Activated CD8-positive, alpha-beta memory T cell treated with anti-CD3 and anti-CD28 coated beads for 36 hours (primary cell): ENCODE measurements around the gene MPC1. TPM values are rescaled to one million over a fixed set of nuclear protein-coding genes. Genes with fewer than 3 reads are reported as not detected.

ENCODE experiments used
- CTCF ChIA-PET: fragments of 350-600 bp; sonication (Branson Sonifier 250); formaldehyde crosslinking; loops from one replicate; lab custom pipeline; 2021; ENCODE audit warnings: antibody characterized with exemption; lab: Charles Lee
- POLR2A ChIA-PET: fragments of 350-600 bp; sonication (Branson Sonifier 250); formaldehyde crosslinking; loops from one replicate; lab custom pipeline; 2021; ENCODE audit warnings: antibody characterized with exemption; lab: Charles Lee
- total RNA-seq, 2 experiments: library from RNA; stranded (reverse); gene quantifications; one replicate each; pipeline ENCODE4 v1.2.3, GENCODE V29; 2021

MPC1 gene
- 10 to 100 TPM; 31.1 to 32.8 TPM for total RNA-seq

DNA sequence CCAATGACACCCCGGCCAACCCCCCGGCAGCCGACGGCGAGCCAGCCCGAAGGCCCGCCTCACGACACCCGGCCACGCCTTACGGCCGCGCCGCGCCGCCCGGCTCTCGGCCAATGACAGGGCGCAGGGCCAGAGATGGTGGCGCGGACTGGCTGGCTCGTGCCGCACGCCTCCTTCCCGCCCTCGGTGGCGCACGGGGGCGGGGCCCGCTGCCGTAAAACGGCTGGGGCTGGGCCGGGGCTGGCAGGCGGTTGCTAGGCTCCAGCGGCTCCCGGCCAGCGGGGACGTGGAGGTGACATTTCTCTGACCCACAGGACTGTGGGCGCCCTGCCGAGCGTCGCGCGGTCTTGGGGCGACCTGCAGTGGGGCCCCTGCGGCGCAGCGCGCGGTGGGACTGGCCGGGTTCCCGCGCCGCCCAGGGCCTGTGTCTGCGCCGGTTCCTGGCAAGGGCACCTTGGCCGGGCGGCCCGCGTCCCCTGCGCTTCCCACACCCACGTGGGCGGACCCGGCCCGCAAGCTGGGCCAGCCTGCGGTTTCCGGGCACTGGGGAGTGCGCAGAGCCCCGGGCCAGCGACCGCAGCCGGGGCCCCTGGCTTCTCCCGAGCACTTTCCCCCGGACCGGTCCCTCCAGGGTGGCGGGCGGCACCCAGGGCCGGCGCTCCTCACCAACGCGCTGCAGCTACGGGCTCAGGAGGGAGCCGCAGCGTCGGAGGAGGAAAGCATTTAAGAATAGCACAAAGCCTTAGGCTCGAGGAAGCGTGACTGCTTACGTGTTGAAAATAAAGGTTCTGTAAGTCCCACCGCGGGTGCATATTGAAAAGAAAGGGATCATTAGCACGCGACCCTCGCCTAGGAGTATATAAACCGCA, at the start of gene MPC1:
MPC1 (minus strand) TSS at position 8 of the 869 bp plus-strand sequence. CDS start 64 bp downstream, outside the sequence.
- CTCF ChIA-PET = interaction anchor here (0.7 to 1.4 kb wide), 2 partner anchors 18 to 70 kb away, joined by 3 read pairs; no protein-coding TSS in a partner anchor

DNA sequence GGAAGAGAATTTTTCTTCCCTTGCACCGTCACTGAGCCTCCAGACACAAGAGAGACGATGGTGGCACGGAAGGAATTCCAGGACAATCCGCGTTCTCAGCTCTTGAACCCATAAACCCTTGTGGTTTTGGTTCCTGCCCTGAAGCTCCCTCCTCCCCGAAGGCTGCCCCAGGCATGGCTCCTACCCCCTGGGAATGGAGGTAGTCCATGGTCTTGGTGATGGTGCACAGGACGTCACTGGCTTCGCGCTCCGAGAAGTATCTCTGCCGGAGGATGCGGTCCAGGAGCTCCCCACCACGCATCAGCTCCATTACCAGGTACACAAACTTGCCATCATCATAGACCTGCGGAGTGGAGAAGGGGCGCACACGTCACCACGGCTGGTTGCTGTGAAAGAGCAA, 47.5 kb upstream of the MPC1 start:
- CTCF ChIA-PET = no interaction called here
- POLR2A ChIA-PET = no interaction called here

More for the DNA sequence above, at the start of gene MPC1:
- POLR2A ChIA-PET = no interaction called here

GRCh38 chr6:166424431-166424830, 41.7 kb upstream of the MPC1 start:
- ChIA-PET CTCF (no interaction called here), POLR2A (no interaction called here)

DNA sequence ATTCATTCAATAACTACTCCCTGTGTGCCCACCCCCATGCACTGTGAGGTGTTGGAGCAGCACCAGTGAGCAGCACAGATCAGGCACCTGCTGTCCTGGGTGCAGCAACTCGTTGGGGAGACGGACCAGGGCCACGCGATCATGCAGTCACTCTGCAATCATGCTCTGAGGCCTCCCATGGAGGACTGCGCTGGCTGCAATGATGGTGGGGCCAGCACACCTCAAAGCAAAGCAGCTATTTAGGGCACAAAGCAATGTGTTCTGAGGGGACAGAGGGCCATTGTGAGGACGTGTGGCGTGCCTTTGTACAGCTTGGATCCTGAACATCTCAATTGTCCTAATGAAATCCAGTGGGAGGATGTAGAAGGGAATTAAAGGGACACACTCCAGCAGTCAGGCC, 41.0 kb upstream of the MPC1 start:
- ChIA-PET POLR2A (no interaction called here), CTCF (no interaction called here)

- CTCF ChIA-PET = no interaction called here
- POLR2A ChIA-PET = no interaction called here
These were observed 40.5 kb upstream of the MPC1 start for GRCh38 chr6:166423051-166423745.

- ChIA-PET CTCF (no interaction called here), POLR2A (no interaction called here)
These were observed 39.6 kb upstream of the MPC1 start for GRCh38 chr6:166422201-166422940.

GRCh38 chr6:166420351-166420750, 37.6 kb upstream of the MPC1 start:
- CTCF ChIA-PET = interaction anchor here (1.2 kb wide), 1 partner anchor 20 kb away, joined by 3 read pairs; no protein-coding TSS in a partner anchor
- POLR2A ChIA-PET = no interaction called here

DNA sequence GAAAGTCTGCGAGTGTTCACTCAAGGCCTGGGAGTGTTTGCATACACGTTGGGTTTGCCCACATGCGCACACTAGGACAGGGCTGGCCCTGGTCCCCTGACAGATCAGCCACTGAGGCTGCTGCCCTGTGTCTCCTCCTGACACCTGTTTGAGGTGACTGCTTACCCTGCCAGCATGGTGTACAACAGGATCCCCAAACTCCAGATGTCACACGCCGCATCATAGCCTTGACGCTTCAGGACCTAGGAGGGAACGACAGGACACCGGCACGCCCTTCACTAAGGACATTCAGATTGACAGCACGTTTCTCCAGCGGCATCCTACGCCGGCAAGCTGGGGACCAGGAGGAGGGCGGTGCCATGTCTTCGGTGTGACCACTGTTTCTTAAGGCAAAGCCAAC, 37.0 kb upstream of the MPC1 start:
- CTCF ChIA-PET = no interaction called here
- POLR2A ChIA-PET = interaction anchor here (0.6 kb wide), 1 partner anchor 84 kb away, joined by 3 read pairs; no protein-coding TSS in a partner anchor

- ChIA-PET CTCF (no interaction called here), POLR2A (interaction anchor here (0.6 kb wide), 1 partner anchor 84 kb away, joined by 3 read pairs; no protein-coding TSS in a partner anchor)
These were observed 36.5 kb upstream of the MPC1 start for GRCh38 chr6:166419286-166419685.

DNA sequence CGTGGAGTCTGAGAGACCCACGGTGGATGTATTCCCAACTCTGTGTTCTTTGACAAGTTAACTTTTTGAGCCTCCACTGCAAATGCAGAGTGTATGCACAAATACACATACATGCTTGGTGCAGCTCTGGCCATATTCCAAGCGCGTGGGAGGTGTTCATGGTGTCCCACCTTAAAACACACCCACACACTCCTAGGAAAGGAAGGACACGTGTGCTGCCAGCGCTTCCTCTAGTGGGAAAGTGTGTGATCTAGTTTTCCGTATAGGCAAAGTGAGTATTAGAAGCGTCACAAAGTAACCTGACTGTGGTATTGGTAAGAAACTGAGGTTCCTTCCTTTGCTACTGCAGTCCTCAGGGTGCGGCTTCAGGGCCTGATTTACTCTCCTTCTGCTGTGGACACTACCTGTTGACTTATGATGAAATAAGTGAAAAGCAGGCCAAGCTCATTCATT, 36.0 kb upstream of the MPC1 start:
- ChIA-PET POLR2A (no interaction called here), CTCF (no interaction called here)

- POLR2A ChIA-PET = no interaction called here
- CTCF ChIA-PET = interaction anchor here (1.4 kb wide), 1 partner anchor 36 kb away, joined by 4 read pairs; no protein-coding TSS in a partner anchor
These were observed 34.5 kb upstream of the MPC1 start for GRCh38 chr6:166417285-166417691.

DNA sequence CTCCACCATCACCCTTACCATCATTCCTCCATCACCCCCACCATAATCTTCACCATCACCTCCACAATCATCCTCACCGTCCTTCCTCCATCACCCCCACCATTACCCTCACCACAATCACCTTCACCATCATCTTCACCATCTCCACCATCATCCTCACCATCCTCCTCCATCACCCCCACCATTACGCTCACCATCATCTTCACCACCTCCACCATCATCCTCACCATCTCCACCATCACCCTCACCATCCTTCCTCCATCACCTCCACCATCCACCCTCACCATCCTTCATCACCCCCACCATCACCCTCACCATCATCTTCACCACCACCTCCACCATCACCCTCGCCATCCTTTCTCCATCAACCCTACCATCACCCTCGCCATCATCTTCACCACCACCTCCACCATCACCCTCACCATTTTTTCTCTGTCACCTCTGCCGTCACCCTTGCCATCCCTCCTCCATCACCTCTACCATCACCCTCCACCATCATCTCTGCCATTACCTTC, 33.1 kb upstream of the MPC1 start:
- ChIA-PET CTCF (interaction anchor here (1.4 kb wide), 1 partner anchor 34 kb away, joined by 4 read pairs; no protein-coding TSS in a partner anchor), POLR2A (no interaction called here)

- ChIA-PET CTCF (interaction anchor here (0.9 kb wide), 1 partner anchor 97 kb away, joined by 3 read pairs; no protein-coding TSS in a partner anchor), POLR2A (no interaction called here)
These were observed 32.6 kb upstream of the MPC1 start for GRCh38 chr6:166415306-166415705.

DNA sequence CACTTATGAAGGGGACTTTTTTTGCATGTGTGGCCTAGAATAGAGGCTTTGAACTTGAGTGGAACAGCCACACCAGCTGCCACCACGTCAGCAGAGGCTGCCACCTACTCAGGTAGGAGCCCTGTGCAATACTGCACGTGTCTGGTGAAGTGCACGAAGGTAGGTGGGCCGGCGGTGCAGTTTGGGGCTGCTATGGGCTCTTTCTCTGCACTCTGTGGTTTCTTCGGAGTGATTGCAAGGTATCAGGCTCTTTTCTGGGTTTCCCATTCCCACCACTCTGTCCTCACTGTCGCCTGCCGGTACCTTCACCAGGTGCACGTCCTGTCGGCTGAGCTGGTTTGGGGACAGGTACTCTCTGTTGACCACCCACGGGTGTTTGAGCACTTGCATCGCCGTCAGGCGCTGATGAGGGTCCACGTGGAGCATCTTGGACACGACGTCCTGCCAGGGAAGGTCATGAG, 30.8 kb upstream of the MPC1 start:
- POLR2A ChIA-PET = no interaction called here
- CTCF ChIA-PET = interaction anchor here (1.1 kb wide), 1 partner anchor 101 kb away, joined by 3 read pairs; no protein-coding TSS in a partner anchor

DNA sequence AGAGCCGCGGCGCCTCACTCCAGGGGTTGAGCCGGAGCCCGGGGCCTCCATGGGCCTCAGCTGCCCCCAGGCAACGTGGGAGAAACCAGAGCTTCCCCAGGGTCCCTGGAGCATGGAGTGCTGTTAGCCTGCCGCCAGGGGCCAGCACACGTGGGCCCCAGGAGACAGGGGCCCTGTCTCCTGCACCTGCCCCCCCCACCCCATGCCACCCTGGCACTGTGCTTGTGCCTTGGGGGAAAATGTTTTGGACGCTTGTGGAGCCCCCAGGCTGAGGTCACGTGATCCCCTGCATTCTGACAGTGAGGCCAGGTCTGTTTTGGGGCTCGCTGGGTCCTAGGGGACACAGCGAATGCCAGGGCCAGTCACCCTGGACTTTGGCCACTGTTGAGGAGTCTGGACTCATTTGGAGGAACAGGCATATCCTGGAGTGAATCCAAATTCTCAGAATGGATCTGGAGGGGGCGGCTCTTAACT, 30.2 kb upstream of the MPC1 start:
- POLR2A ChIA-PET = no interaction called here
- CTCF ChIA-PET = no interaction called here

- POLR2A ChIA-PET = no interaction called here
- CTCF ChIA-PET = interaction anchor here (1.3 to 3.4 kb wide), 2 partner anchors 11 to 31 kb away, joined by 4 to 11 read pairs; no protein-coding TSS in a partner anchor
These were observed 29.6 kb upstream of the MPC1 start for GRCh38 chr6:166412156-166412910.

DNA sequence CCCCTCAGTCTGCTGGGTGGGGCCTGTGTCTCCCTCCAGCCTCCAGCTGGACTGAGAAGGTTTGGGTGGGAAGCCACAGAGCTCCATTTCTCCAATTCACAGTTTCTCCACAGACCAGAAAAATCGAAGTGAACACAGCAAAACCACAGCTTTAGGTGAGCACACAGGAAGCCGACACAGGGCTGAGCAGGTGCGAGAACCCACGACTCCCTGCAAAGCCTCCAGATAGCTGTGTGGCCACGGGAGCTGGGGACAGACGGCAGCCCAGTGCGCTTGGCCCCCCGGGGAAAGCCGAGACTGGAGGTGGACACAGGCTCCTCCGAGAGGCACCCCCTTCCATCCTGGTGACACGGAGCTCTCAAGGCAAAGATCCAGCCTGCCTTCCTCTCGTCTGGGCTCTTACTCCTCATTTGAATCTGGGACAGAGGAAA, 29.0 kb upstream of the MPC1 start:
- CTCF ChIA-PET = interaction anchor here (1.3 to 3.4 kb wide), 2 partner anchors 11 to 30 kb away, joined by 4 to 11 read pairs; no protein-coding TSS in a partner anchor
- POLR2A ChIA-PET = no interaction called here

GRCh38 chr6:166411271-166411670, 28.5 kb upstream of the MPC1 start:
- CTCF ChIA-PET = interaction anchor here (1.3 to 3.4 kb wide), 2 partner anchors 10 to 30 kb away, joined by 4 to 11 read pairs; no protein-coding TSS in a partner anchor
- POLR2A ChIA-PET = no interaction called here
